Stimulated activated CD4-positive, alpha-beta T cell treated with anti-CD3 and anti-CD28 coated beads, Interleukin-12 subunit alpha, Interleukin-12 subunit beta, amount 100 ng/mL, for 4 hours (primary cell): ENCODE measurements around the gene SOD2.
"Not testable (repeated sequence)": the region's sequence is repeated elsewhere in the genome, so short reads cannot be mapped to it uniquely, and the experiment has no call there.

Experiments used
- DNase-seq: peaks from one replicate; pipeline ENCODE4 v3.0.0-alpha.2; 2020

SOD2 gene

DNA sequence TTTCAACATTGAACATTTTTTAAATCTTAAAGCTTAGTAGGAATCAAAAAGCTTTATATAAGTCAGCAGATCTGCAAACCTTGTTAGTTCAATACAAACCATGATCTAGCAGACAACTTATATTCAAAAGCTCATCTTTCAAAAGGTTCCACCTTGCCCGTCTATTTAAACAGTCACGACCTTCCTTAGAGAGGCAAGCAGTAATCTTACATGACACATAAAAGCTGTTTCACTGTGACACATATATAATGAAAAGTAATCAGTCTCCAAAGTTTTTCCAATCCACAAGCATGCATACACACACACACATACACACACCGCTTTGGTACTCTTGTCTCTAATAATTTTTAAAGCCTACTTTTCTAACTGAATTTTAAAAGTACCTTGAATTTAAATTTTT, 12.9 kb downstream of the SOD2 start:
- no peak for DNase-seq

DNA sequence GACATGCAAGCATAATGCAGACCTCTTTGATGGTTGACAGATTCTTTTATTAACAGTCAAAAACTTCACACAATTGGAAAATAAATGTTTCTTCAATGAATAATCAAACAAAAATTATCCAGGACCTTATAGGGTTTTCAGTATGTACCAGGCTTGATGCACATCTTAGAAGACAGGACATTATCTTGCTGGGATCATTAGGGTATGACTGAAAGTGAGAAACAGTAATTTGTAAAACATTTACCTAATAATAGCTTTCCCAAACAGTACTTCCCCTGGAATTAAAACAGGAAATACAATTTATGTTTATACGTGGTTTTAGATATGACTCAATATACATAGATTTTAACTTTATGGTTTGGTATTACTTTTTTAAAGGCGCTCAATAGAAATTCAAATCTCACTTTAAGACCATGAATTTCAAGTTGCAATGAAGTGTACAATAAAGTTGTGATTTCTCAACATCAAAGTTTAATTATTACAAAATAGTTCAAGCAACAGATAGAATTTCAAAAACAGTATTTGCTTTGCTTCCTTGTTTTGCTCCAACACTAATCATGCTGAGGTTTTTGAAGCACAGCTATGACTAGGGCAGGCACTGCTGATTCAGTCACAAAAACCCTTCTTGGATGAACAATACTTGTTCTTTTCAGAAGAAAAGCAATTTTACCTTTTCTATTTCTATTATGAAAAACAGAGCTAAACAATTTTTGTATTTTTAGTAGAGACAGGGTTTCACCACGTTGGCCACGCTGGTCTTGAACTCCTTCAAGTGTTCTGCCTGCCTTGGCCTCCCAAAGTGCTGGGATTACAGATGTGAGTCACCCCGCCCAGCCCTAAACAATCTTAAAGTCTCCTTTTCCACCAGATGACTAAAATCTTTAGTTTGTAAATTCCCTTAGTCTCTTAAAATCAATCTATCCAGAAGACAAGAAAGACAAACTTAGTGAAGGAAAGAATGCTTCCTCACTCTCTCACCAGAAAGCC, 13.7 kb downstream of the SOD2 start:
- no peak for DNase-seq

GRCh38 chr6:159678574-159678973, 14.5 kb downstream of the SOD2 start:
- DNase-seq: no peak

DNA sequence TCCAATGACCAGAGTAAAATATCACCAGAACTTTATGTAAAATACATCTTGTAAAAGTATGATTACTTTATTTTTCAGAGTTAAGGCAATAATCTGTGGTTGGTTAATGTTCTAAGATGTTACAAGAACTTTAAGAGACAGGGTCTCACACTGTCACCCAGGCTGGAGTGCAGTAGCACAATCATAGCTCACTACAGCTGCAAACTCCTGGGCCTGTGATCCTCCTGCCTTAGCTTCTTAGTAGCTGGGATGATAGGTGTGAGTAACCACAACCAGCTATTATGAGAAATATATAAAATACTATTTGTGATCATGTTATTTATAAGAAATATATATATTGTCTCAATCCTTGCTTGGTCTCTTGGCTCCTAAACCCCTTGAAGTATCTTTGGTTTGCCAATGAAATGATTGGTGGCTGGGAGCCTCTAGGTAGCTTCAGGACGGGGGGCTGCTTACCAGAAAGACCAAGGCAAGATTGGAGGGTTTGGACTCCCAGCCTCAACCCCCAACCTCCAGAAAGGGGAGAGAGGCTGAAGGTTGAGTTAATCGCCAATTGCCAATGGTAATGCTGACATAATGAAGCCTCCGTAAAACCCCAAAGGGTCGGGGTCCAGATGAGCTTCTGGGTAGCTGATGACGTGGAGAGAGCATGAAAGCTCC, 15.4 kb downstream of the SOD2 start:
- DNase-seq: no peak

DNA sequence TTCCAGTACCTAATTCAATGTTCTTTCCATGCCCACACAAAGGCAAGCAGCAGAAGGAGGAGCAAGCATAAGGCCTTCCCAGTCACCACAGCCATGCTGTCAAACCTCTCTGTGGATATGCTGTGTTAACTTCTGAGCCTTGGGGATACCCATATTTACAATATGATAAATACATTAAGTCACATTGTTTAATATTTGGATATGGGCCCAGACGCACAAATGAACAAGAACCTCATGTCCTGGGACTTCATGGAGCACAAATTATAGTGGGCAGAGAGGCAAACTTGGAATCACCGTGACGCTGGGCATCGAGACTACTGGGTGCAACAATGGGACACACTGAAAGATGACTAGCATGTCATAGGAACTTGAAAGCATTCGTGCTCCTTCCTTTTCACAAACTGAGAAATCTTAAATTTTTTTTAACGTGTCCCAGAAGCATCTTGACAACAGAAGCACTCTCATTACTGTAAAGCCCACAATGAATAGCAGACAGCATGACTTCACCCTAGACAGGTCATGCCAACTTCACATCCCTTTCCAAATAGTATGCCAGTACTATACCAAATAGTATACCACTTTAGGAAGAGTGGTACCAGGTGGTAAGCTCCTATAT, 16.0 kb downstream of the SOD2 start:
- DNase-seq: no peak

DNA sequence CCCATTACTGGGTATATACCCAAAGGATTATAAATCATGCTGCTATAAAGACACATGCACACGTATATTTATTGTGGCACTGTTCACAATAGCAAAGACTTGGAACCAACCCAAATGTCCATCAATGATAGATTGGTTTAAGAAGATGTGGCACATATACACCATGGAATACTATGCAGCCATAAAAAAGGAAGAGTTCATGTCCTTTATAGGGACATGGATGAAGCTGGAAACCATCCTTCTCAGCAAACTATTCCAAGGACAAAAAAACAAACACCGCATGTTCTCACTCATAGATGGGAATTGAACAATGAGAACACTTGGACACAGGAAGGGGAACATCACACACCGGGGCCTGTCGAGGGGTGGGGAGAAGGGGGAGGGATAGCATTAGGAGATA, 16.8 kb downstream of the SOD2 start:
- not testable (repeated sequence) for DNase-seq

- DNase-seq: no peak
These were observed 27.0 kb downstream of the SOD2 start for GRCh38 chr6:159665868-159666635.

DNA sequence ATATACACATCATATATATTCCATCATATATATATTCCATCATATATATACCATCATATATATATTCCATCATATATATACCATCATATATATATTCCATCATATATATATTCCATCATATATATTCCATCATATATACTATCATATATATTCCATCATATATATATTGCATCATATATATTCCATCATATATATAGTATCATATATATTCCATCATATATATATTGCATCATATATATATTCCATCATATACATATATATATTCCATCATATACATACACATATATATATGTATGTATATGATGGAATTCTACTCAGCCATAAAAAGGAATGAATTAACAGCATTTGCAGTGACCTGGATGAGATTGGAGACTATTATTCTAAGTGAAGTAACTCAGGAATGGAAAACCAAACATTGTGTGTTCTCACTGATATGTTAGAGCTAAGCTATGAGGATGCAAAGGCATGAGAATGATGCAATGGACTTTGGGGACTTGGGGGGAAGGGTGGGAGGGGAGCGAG, 29.6 kb downstream of the SOD2 start:
- DNase-seq: not testable (repeated sequence)

GRCh38 chr6:159661977-159662376, 31.1 kb downstream of the SOD2 start:
- not testable (repeated sequence) for DNase-seq

DNA sequence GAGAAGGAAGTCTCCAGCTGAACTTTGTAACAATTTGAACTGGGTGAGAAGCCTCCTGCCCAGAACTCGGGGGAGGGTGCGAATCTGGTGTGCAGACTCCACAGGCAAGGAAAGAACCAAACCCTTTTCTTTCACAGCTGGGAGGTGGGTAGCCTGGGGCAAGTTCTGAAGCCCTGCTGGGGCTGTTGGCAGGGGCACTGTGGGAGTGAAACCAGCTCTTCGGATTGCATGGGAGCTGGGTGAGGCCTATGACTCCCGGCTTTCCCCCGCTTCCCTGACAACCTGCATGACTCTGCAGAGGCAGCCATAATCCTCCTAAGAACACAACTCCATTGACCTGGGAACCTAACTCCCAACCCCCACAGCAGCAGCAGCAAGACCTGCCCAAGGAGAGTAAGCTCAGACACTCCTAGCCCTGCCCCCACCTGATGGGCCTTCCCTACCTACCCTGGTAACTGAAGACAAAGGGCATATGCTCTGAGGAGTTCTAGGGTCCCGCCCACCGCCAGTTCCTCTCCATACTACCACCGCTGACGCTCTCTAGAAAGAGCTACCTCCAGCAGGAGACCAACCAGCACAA, 37.5 kb downstream of the SOD2 start:
- DNase-seq: no peak

- no peak for DNase-seq
These were observed 38.5 kb downstream of the SOD2 start for GRCh38 chr6:159654483-159655098.

GRCh38 chr6:159650314-159650713, 42.7 kb downstream of the SOD2 start:
- DNase-seq: no peak

- DNase-seq: no peak
These were observed 43.6 kb downstream of the SOD2 start for GRCh38 chr6:159649441-159649840.

DNA sequence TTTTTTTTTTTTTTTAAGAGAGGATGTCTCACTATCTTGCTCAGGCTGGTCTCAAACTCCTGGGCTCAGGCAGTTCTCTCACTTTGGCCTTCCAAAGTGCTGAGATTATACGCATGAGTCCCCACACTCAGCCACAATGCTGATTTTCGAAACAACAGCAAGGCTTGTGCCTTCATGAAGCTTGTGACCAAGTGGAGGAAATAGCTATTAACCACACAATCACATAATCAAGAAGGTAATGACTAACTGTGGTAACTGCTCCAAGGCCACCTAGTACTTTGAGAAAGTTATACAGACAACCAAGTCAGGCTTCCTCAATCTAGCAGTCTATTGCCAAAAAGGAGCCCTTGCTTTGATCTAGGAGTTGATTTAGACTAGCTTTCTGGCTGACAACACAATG, 46.3 kb downstream of the SOD2 start:
- no peak for DNase-seq

DNA sequence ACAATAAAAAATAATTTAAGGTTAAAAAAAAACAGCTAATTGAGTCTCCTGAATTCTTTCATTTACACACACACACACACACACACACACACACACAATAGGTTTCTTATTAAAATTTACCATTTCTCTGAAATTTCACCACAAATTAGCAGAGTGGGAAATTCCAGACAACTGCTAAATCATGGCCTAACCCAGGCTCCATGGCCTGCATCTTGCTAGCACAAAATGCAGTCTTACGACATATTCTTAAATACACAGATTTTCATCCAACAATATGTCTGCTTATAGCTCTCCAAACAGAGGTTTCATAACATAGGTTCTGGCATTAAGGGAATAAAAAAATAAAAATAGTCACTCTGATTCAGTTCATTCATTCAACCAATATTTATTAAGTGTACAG, 46.9 kb downstream of the SOD2 start:
- DNase-seq: no peak

DNA sequence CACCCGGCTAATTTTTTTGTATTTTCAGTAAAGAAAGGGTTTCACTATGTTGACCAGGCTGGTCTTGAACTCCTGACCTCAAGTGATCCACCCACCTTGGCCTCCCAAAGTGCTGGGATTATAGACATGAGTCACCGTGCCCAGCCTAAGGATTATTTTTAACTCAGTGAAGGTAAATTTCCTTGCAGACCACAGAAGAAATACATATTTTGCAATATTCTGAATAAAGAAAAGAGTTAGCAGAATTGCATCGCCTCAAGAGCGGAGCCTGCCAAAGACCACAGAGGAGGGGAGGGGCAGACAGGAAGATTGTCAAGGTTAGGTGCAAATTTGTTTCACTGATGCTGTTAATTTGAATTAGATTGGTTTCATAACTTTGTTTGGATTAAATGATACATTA, 47.4 kb downstream of the SOD2 start:
- no peak for DNase-seq
